GM12874 (cell line): ENCODE data around the gene IFITM10.

ENCODE experiments used
- TF ChIP-seq, protein P1 (sequence below): IDR thresholded peaks from 2 replicates; pipeline ENCODE4 v1.5.1; 2011; ENCODE audit warnings: low read depth, mild to moderate bottlenecking, control low read depth, low read length, moderate library complexity; ENCODE audit not compliant: insufficient read depth

IFITM10 gene

DNA sequence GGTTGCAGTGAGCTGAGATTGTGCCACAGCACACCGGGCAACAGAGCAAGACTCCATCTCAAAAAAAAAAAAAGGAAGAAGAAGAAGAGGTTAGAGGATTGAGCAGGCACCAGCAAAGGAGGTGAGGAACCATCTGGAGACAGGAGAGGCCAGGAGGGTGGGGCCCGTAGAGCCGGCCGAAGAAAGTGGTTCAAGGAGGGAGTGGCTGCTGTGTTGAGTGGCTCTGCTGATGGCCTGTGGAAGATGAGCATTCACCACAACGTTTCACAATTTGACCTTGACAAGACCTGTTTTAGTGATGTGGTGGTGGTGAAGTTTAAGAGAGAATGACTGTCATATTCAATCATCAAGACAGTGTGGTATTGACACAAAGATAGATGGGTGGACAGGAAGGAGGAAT, 20.1 kb upstream of the IFITM10 start:
- TF ChIP-seq, protein P1, sequence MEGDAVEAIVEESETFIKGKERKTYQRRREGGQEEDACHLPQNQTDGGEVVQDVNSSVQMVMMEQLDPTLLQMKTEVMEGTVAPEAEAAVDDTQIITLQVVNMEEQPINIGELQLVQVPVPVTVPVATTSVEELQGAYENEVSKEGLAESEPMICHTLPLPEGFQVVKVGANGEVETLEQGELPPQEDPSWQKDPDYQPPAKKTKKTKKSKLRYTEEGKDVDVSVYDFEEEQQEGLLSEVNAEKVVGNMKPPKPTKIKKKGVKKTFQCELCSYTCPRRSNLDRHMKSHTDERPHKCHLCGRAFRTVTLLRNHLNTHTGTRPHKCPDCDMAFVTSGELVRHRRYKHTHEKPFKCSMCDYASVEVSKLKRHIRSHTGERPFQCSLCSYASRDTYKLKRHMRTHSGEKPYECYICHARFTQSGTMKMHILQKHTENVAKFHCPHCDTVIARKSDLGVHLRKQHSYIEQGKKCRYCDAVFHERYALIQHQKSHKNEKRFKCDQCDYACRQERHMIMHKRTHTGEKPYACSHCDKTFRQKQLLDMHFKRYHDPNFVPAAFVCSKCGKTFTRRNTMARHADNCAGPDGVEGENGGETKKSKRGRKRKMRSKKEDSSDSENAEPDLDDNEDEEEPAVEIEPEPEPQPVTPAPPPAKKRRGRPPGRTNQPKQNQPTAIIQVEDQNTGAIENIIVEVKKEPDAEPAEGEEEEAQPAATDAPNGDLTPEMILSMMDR, result no peak

DNA sequence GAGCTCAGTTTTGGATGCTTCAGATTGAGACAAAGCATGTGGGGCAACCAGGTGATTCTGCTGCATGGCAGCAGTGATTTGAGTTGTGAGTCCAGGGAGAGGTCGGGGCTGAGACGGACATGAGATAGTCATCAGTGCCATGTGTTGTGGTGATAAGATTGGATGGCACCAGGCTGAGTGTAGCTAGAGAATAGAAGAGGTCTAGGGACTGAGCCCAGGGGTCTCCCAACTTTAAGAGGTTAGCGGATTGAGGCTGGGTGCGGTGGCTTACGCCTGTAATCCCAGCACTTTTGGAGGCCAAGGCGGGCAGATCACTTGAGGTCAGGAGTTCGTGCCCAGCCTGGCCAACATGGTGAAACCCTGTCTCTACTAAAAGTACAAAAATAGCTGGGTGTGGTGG, 19.7 kb upstream of the IFITM10 start:
- TF ChIP-seq, protein P1, result no peak

- TF ChIP-seq, protein P1, result no peak
Observed at GRCh38 chr11:1768141-1768469, 17.7 kb upstream of the IFITM10 start.

DNA sequence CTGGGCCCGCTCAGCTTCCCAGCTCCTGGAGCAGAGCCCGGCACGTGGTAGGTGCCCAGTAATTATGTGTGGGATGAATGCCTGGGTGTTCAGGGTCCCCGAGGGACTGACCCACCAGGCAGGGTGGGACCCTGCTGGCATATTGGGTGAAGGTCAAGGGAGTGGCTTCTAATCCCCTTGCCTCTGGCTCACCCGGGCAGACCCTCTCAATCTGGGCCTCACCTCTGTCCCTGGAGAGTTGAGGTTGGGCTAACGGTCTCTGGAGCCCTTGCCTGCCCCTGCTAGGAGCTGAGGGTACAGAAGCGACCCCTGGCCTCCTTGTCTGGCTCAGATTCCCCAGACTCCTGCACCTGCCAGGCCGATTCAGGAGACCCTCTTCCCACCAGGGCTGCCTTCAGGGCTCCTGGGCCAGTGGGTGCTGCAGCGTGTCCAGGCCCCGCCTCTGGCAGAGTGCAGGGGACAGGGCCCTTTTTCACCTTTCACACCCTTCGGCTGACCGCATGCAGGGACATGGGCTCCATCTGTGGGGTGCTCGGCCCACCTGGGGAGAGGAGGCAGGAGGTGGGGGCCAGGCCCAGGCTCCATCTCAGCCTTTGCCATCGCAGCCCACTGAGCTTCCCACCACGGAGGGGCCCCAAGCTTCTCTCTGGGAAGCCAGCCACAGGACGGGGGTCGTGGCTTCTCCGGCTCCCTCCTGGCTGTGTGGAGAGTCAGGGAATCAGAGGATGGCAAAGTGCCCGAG, 17.2 kb upstream of the IFITM10 start:
- TF ChIP-seq, protein P1, result no peak

DNA sequence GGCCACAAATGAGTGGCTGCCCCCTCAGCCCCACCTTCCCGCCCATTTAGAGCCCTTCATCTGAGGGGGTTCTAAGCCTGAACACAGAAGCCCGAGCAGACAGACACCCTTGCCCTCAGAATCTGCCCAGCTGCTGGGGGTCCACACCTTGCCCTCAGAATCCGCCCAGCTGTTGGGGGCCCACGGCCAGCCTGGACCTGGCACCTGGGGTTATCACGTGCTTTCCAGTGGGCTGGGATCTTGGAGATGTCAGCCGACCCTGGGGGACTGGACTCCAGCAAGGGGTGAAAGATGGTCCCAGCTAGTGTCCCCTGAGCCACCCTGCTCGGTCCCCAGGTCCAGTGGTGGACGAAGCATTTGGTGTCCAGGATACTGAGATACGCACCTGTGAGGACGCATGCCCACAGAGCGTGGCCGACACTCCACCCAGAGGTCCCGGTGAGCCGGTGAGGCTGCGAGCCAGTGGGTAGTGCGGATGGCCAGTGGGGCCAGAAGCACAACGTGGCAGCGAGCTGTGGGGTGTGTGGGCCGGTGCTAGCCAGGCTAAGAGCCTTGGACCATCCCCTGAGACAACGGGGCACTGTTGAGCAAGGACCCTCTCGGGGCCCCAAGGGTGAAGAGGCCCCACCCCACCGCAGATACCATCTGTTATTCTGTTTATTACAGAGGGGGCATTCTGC, 16.5 kb upstream of the IFITM10 start:
- TF ChIP-seq, protein P1, result no peak

DNA sequence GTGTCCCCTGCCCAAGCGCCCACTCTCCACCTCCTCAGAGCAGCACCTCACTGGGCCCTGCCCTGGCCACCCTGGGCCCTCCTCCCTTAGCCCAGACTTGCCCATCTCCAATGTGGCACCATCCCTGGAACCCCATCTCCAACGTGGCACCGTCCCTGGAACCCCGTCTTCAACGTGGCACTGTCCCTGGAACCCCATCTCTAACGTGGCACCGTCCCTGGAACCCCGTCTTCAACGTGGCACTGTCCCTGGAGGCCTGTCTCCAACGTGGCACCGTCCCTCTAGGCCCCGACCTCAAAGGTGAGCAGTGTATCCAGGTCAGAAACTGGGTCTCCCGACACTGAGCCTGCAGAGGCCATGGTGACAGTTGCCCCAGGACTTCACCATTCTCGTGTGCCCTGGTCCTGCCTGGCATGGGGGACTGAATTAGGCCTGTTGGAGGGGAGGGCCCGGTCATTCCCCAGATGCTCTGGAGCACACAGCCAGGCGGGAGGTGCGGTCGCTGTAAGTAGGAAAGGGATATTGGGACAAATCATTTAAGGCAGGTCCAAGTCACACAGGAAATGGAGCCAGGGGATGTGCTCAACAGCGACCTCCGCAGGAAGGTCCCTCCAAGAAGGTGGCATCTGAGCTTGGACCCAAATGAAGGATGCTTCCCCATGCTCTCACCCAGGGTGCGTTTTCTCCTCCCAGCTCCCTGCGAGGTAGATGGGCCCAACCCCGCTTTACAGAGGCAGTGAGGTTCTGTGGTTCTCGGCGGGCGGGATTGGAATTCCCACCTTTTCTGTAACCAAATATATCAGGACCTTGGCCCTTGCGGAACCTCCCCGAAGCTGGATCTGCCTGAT, 15.7 kb upstream of the IFITM10 start:
- TF ChIP-seq, protein P1, result peak; percentile 41; the same call in 1 of the 2 replicates

DNA sequence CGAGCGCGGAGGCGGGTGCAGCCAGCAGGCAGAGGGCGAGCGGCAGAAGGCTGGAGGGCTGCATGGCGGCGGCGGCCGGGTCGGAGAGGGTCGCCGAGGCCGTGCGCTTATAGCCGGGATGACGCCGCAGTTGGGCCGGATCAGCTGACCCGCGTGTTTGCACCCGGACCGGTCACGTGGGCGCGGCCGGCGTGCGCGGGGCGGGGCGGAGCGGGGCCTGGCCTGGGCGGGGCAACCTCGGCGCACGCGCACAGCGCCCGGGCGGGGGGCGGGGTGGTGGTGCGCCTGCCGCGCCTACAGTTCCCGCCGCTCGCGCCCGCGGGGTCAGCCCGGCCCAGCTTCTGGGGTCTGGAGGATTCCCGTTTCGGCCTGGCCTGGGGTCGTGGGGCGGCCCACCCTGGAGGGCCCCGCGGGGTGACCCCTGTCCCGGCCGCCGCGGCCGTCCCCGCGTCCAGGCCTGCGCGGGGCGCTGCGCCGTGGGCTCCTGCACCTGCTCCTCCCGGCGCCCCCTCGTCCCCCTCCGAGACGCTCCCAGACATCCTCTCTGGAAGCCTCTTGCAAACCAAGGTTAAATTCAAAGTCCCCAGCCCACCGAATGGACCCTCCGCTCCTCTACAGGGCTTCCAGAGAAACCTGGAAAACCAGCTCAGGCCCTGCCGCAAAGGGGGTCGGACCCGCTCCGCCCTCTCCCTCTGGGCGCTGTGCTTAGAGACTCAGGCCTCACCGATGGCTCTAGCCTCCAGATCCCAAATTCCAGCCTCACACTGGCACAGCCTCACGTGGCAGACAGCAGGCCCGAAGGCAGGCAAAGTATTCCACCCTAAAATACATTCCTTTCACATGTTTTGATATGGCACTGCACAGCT, 13.6 kb upstream of the IFITM10 start, which contains the start of gene CTSD:
Gene CTSD (minus strand): TSS at position 132 of the 866 bp plus-strand sequence. CDS start 68 bp downstream, at position 64.
- TF ChIP-seq, protein P1, result peak; percentile 28; the same call in 1 of the 2 replicates
